SKM-1 (cell line): Measurements from ENCODE around the gene UTS2.

Experiments used
- DNase-seq: peaks from one replicate; lab custom pipeline; 2025; ENCODE audit not compliant: unreplicated experiment; lab: John Stamatoyannopoulos, UW

Gene UTS2

GRCh38 chr1:7813677-7814373 lies 39.0 kb downstream of the UTS2 start:
- no peak for DNase-seq

DNA sequence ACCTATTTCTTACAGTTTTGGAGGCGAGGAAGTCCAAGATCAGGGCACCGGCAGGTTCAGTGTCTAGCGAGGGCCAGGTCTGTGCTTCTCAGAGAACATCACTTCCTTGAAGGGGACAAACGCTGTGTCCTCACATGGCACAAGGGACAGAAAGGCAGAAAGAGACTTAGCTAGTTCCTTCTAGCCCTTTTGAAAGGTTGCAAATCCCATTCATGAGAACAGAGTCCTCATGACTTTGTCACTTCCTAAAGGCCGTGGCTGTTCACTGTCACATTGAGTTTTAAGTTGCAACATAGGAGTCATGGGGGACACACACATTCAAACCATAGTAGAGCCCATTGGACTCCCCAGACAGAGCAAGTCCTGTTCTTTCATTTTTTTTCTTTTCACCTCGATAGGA lies 41.4 kb downstream of the UTS2 start:
- DNase-seq, result no peak

DNA sequence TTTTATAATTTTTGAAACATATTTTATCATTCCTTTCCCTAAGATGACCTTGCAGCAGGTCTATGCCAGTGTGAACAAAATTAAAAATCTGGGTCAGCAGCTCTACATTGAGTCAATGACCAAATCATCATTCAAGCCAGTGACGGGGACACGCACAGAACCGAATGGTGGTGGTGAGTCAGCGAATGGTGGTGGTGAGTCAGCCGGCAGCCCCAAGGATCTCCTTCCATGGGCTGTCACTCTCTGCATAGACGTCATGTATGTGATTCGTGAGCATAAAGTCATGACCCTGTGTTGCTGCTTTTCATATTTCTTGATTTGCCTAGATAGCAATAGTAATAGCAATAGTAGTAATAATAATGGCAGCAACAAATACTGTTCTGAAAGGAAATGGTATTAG lies 42.5 kb downstream of the UTS2 start:
- DNase-seq, result no peak

GRCh38 chr1:7809742-7810141 lies 43.1 kb downstream of the UTS2 start:
- DNase-seq, result no peak

DNA sequence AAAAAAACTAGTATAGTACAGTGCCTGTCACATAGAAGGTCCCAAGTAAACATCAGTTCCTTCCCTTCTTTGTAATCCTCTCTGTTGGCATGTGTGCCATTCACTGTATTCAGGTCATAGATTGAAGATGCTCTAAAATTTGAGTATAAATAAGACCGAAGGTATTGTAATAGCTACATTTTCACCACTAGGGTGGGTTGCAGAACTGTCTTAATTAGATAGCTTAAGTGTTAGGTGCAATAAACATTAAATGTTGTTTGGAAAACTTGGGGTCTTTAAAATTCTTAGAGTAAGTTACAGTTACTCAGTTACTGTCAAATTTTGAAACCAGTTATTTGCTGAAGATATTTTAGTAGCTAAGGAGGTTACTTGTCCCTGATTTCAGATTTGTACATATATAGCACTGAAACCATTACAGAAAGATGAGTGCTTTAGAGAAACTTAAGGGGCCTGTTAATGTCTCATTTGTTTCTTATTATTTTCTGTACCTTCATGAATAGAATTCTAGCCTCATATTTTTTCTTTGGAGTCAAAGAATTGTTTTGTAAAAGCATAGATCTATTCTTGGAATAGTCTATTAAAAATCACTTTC lies 44.5 kb downstream of the UTS2 start:
- DNase-seq, result no peak

GRCh38 chr1:7805460-7805859 lies 47.4 kb downstream of the UTS2 start:
- no peak for DNase-seq
